Dendritic cell treated with granulocyte-macrophage colony-stimulating factor and Interleukin-4, amounts not matched to agents 40 ng/mL and 50 ng/mL, for 4 days (primary cell): ENCODE measurements around the gene PRPF38A.
"Not testable (repeated sequence)": the region's sequence is repeated elsewhere in the genome, so short reads cannot be mapped to it uniquely, and the experiment has no call there.

Experiments used
- H3K27ac Mint-ChIP-seq: one replicate; pipeline ENCODE4 v1.8.0; 2022; ENCODE audit warnings: mild to moderate bottlenecking, mixed read lengths
- H3K27me3 Mint-ChIP-seq: one replicate; pipeline ENCODE4 v1.8.0; 2022; ENCODE audit warnings: mild to moderate bottlenecking, mixed read lengths
- H3K36me3 Mint-ChIP-seq: one replicate; pipeline ENCODE4 v1.8.0; 2022; ENCODE audit warnings: low read depth, mixed read lengths
- H3K4me1 Mint-ChIP-seq: one replicate; pipeline ENCODE4 v1.8.0; 2022; ENCODE audit warnings: low read depth, mixed read lengths
- H3K4me3 Mint-ChIP-seq: one replicate; pipeline ENCODE4 v1.8.0; 2022; ENCODE audit warnings: mild to moderate bottlenecking, moderate library complexity, mixed read lengths
- H3K9me3 Mint-ChIP-seq: one replicate; pipeline ENCODE4 v1.8.0; 2022; ENCODE audit warnings: mixed read lengths
- intact Hi-C: fragments of 100-400 bp; cut with micrococcal nuclease; formaldehyde crosslinking; loops from one replicate; pipeline ENCODE4 v1.15.0; 2022

Gene PRPF38A

DNA sequence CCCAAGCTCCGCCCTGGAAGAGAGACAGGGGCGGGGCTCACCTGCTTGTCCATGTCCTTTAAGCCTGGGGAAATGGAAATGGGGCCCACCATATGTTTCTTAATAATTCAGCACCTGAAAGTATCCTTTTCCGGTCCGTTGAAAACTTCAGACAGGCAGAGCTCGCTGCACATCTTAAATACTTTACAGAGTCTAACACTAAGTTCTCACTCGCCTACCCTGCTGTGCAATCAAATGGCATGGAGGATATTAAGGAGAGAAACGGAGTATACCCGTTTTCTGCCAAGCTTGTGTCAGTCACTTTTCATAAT, 37.9 kb upstream of the PRPF38A start:
- Mint-ChIP-seq H3K27me3 (peaks cover 19% of the 10 kb centered on the region), H3K4me3 (peak overlapping the region; percentile 96), H3K36me3 (peaks cover 43% of the 10 kb centered on the region), H3K4me1 (peaks cover 31% of the 10 kb centered on the region), H3K9me3 (no peaks in the 10 kb centered on the region), H3K27ac (peak overlapping the region; percentile 99)
- intact Hi-C loops: loop anchor here (5.0 to 10.0 kb wide), 3 partner anchors 186 to 318 kb away; partner anchors contain the start of genes BTF3L4, TUT4 and TXNDC12

DNA sequence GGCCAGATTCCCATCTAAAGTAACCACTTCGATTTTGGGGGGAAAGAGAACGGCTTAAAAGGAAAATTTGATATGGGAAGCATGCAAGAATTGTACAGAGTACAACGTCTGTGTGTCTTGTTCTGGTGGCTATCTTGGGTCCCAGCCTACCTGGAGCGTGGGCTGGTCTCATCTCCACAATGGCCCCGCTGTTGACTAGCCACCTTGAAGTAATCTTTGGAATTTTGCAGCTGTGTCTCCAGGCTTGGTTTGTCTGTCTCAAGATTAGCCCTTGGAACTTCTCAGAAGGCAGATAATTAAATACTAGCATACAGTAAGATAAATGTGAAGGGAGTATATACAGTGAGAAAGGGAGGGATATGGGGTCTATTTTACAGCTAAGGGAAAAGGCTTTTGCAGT, 37.1 kb upstream of the PRPF38A start:
- Mint-ChIP-seq H3K27me3 (peaks cover 19% of the 10 kb centered on the region), H3K4me1 (peaks cover 31% of the 10 kb centered on the region), H3K27ac (no peak overlapping the region), H3K9me3 (no peaks in the 10 kb centered on the region), H3K4me3 (no peak overlapping the region), H3K36me3 (peaks cover 35% of the 10 kb centered on the region)
- intact Hi-C loops: loop anchor here (5.0 to 10.0 kb wide), 3 partner anchors 185 to 318 kb away; partner anchors contain the start of genes BTF3L4, TUT4 and TXNDC12

DNA sequence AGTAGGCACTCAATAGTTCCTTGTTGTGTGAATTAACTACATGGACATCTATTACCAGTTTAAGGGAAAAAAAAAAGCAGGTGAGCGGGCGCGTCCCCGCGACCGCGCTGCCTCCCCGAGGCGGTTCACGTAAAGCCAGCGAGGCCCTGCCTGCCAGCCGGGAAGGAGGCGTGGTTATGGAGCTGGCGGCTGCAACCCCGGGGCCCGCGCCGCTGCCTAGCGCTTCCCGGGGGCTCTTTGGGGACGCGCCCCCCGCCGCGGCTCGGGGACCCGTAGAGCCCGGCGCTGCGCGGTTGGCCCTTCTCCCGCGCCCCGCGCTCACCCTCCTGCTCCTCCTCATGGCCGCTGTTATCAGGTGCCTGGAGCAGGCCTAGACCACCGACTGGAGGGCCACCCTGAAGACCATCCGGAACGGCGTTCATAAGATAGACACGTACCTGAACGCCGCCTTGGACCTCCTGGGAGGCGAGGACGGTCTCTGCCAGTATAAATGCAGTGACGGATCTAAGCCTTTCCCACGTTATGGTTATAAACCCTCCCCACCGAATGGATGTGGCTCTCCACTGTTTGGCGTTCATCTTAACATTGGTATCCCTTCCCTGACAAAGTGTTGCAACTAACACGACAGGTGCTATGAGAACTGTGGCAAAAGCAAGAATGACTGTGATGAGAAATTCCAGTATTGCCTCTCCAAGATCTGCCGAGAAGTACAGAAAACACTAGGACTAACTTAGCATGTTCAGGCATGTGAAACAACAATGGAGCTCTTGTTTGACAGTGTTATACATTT, 35.8 kb upstream of the PRPF38A start:
- no peak overlapping the region for H3K27ac Mint-ChIP-seq
- peak overlapping the region; percentile 62 for H3K4me3 Mint-ChIP-seq
- H3K27me3 Mint-ChIP-seq: peaks cover 19% of the 10 kb centered on the region
- intact Hi-C loops: loop anchor here (5.0 to 10.0 kb wide), 3 partner anchors 184 to 316 kb away; partner anchors contain the start of genes BTF3L4, TUT4 and TXNDC12
- peaks cover 30% of the 10 kb centered on the region for H3K36me3 Mint-ChIP-seq
- peaks cover 31% of the 10 kb centered on the region for H3K4me1 Mint-ChIP-seq
- no peaks in the 10 kb centered on the region for H3K9me3 Mint-ChIP-seq

DNA sequence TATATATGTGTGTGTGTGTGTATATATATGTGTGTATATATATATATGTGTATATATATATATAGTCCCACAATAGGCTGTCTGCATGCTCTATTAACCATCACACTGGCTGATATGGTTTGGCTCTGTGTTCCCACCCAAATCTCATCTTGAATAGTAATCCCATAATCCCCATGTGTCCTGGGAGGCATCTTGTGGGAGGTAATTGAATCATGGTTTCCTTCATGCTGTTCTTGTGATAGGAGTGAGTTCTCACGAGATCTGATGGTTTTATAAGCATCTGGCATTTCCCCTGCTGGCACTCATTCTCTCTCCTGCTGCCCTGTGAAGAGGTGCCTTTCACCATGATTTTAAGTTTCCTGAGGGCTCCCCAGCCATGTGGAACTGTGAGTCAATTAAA, 34.6 kb upstream of the PRPF38A start:
- peaks cover 19% of the 10 kb centered on the region for H3K27me3 Mint-ChIP-seq
- intact Hi-C loops: loop anchor here (5.0 to 10.0 kb wide), 3 partner anchors 182 to 315 kb away; partner anchors contain the start of genes BTF3L4, TUT4 and TXNDC12

DNA sequence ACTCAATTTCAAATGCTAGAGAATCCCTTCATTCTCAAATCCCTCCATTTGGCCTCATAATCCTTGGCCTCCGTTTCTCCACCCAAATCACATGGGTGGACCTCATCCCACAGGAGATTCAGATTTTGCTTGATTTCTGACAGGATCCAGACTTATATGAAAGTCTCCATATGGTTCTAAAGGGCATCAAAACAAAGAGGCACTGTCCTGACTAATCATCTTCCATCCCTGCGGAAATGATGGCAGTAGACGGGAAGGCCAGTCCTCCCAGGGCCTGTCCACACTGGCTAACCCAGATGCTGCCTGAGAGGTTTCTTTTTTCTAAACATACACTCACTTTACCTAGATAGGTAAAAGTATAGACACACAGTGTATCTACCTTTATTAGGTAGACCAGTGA, 19.0 kb upstream of the PRPF38A start:
- Mint-ChIP-seq H3K4me1 (no peaks in the 10 kb centered on the region), H3K27me3 (no peaks in the 10 kb centered on the region), H3K36me3 (peaks cover 27% of the 10 kb centered on the region), H3K4me3 (no peak overlapping the region), H3K27ac (no peak overlapping the region), H3K9me3 (no peaks in the 10 kb centered on the region)
- intact Hi-C loops: no loop called here

More for the DNA sequence above, 34.6 kb upstream of the PRPF38A start:
- not testable (repeated sequence) for H3K27ac Mint-ChIP-seq, H3K4me3 Mint-ChIP-seq, H3K9me3 Mint-ChIP-seq
- peaks cover 34% of the 10 kb centered on the region for H3K36me3 Mint-ChIP-seq
- peaks cover 22% of the 10 kb centered on the region for H3K4me1 Mint-ChIP-seq

DNA sequence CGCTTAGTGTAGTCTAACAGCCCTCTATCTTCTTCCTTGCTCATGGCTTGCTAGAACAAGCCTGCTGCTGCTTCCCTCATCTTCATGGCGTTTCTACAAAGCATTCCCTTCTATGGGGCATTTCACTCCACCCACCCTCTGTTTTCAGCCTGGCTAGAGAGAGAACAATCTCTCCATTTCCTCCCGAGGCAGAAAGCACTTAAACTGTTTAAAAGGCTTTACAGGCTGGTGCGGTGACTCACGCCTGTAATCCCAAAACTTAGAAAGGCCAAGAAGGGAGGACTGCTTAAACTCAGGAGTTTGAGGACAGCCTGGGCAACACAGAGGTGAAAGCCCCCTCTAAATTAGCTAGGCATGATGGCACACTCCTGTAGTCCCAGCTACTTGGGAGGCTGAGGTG, 17.9 kb upstream of the PRPF38A start:
- H3K36me3 Mint-ChIP-seq: peaks cover 27% of the 10 kb centered on the region
- no peaks in the 10 kb centered on the region for H3K27me3 Mint-ChIP-seq
- no peaks in the 10 kb centered on the region for H3K9me3 Mint-ChIP-seq
- no peak overlapping the region for H3K27ac Mint-ChIP-seq
- intact Hi-C loops: no loop called here
- no peak overlapping the region for H3K4me3 Mint-ChIP-seq
- no peaks in the 10 kb centered on the region for H3K4me1 Mint-ChIP-seq

DNA sequence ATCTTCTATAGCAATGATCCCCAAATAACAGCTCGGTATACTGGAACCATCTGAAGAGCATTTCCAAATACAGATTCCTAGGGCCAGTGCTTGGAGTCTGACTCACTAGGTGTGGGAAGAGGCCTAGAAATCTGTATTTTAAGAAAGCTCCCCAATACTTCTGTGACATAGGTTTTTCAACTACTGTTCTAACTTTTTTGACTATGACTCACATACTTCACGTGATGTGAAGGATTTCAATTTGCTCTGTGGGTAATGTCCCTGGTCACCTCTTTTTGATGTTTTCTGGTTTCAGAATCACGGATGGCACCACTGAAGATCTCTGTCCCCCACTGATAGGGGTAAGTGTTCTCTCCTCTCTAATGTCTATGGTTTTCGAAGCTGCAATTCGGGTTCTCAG, 11.2 kb upstream of the PRPF38A start:
- Mint-ChIP-seq H3K27me3 (no peaks in the 10 kb centered on the region), H3K36me3 (peaks cover 34% of the 10 kb centered on the region), H3K4me1 (no peaks in the 10 kb centered on the region), H3K4me3 (no peak overlapping the region), H3K9me3 (no peaks in the 10 kb centered on the region), H3K27ac (no peak overlapping the region)
- intact Hi-C loops: no loop called here

DNA sequence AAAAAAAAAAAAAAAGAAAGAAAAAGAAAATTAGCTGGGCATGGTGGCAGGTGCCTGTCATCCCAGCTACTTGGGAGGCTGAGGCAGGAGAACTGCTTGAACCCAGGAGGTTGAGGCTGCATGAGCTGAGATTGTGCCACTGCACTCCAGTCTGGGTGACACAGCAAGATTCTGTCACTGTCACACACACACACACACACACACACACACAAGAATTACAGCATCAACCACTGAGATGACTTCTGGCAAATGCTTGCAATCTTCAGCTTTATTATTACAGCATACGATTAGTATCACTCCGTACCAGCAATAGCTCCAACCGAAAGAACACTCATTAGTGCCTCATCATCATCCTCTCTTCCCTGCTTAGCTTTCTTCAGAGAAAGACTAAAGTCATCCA, 4.8 kb upstream of the PRPF38A start:
- Mint-ChIP-seq H3K27ac (no peak overlapping the region), H3K36me3 (peaks cover 42% of the 10 kb centered on the region), H3K9me3 (no peaks in the 10 kb centered on the region), H3K4me1 (peaks cover 16% of the 10 kb centered on the region), H3K4me3 (no peak overlapping the region), H3K27me3 (no peaks in the 10 kb centered on the region)
- intact Hi-C loops: loop anchor here (5.0 kb wide), 1 partner anchor 342 kb away; the partner anchor contains the start of genes BTF3L4 and TXNDC12

DNA sequence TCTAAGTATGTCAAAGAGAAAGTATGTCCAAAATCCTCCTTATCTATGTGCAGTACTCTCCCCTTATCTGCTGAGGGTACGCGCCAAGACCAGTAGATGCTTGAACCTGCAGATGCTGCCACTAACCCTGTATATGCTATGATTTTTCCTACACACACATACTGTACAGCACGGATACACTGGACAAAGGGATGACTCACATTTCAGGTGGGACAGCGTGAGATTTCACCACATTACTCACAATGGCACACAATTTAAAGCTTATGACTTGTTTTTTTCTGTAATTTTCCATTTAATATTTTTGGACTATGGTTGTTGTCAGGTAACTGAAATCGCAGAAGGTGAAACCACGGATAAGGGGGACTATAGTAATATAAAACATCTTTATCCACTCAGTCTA, 4.3 kb upstream of the PRPF38A start:
- Mint-ChIP-seq H3K36me3 (peaks cover 40% of the 10 kb centered on the region), H3K4me3 (no peak overlapping the region), H3K4me1 (peaks cover 16% of the 10 kb centered on the region), H3K27me3 (no peaks in the 10 kb centered on the region), H3K9me3 (no peaks in the 10 kb centered on the region), H3K27ac (no peak overlapping the region)
- intact Hi-C loops: loop anchor here (5.0 kb wide), 1 partner anchor 343 kb away; the partner anchor contains the start of genes BTF3L4 and TXNDC12

DNA sequence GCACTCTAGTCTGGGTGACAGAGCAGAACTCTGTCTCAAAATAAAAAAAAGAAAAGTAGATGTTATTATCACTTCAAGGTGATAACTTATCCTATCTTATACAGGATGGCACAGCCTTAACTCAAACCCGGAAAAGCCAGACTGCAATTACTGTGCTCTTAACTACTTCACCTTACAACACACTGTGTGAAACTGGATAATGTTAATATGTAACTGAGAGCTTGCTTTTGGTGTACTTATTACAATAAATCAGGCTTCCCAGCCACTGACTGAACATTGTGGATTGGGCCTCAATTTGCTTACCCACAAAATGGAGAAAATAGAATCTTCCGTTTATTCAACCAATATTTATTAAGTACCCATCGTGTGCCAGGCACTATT, 1.6 kb upstream of the PRPF38A start:
- Mint-ChIP-seq H3K4me3 (no peak overlapping the region), H3K9me3 (no peaks in the 10 kb centered on the region), H3K4me1 (peaks cover 33% of the 10 kb centered on the region), H3K27me3 (no peaks in the 10 kb centered on the region), H3K27ac (no peak overlapping the region), H3K36me3 (peaks cover 43% of the 10 kb centered on the region)
- intact Hi-C loops: loop anchor here (5.0 kb wide), 1 partner anchor 346 kb away; the partner anchor contains the start of genes BTF3L4 and TXNDC12

DNA sequence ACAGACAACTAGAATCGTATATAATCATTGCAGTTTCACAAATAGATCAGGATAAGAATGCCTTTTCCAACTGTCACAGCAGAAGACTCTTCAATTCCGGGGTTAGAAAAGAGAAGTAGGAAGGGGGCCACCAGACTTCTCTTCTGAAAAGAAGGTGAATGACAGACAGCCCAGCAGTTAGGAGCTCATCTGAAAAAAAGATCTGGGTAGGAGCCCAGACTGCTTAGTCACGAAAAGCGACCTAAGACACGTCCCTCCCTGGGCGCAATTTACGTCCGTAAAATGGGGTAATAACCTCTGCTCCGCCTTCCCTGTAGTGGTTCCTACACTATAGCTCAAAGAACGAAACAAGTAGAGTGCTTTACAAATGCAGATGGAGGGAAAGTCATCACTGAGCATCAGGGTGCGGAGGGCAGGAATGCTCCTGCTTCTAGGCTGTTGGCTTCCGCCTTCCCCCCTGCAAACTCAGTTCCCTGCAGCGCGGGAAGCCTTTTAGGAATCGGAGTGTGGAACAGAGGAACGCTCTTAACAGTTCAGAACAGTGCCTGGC, 761 bp upstream of the PRPF38A start:
- peak overlapping the region; percentile 99 for H3K4me3 Mint-ChIP-seq
- H3K27me3 Mint-ChIP-seq: no peaks in the 10 kb centered on the region
- peaks cover 49% of the 10 kb centered on the region for H3K36me3 Mint-ChIP-seq
- intact Hi-C loops: loop anchor here (1.0 to 5.0 kb wide), 2 partner anchors 38 to 346 kb away; partner anchors contain the start of genes BTF3L4 and TXNDC12
- H3K9me3 Mint-ChIP-seq: no peaks in the 10 kb centered on the region
- peaks cover 33% of the 10 kb centered on the region for H3K4me1 Mint-ChIP-seq
- peak overlapping the region; percentile 88 for H3K27ac Mint-ChIP-seq

DNA sequence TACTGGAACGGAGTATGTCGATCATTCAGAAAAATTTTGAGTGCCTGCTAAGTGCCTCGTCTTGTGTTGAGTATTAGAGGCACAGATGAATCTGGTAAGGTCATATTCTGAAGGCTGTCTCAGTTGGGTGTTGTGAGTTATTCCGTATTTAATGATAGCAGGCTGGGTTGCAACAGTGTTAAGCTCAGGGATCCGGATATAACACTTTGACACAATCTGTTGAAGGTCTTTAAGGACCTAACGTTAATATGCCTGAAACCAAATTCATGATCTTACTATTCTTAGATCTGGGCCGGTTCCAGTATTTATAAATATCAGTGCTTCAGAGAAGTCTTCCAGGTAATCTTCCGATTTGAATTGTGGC, 555 bp downstream of the PRPF38A start:
- Mint-ChIP-seq H3K36me3 (peaks cover 57% of the 10 kb centered on the region), H3K4me3 (peak overlapping the region; percentile 99), H3K4me1 (peaks cover 33% of the 10 kb centered on the region), H3K27me3 (no peaks in the 10 kb centered on the region), H3K27ac (peak overlapping the region; percentile 88), H3K9me3 (no peaks in the 10 kb centered on the region)
- intact Hi-C loops: loop anchor here (1.0 to 5.0 kb wide), 2 partner anchors 40 to 348 kb away; partner anchors contain the start of genes BTF3L4 and TXNDC12

DNA sequence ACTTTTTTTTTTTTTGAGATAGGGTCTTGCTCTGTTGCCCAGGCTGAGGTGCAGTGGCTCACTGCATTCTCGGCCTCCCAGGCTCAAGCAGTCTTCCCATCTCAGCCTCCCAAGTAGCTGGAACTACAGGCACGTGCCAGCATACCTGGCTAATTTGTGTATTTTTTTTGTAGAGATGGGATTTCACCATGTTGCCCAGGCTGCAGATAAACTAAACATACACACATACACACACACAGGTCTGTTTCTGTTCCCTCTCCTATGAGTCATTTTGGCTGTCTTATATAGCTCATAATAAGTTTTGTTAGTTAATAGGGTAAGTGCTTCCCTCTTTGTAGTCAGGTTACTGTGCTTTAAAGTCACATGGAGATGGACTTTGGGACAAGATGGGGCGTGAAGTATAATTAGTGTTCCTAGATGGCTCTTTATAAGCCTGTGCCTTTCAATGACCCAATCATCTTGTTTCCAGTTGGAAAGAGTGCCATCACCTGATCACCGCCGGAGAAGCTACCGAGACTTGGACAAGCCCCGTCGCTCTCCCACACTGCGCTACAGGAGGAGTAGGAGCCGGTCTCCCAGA, 9.1 kb downstream of the PRPF38A start:
- H3K36me3 Mint-ChIP-seq: peaks cover 89% of the 10 kb centered on the region
- no peak overlapping the region for H3K4me3 Mint-ChIP-seq
- H3K27ac Mint-ChIP-seq: no peak overlapping the region
- H3K9me3 Mint-ChIP-seq: no peaks in the 10 kb centered on the region
- H3K27me3 Mint-ChIP-seq: no peaks in the 10 kb centered on the region
- no peaks in the 10 kb centered on the region for H3K4me1 Mint-ChIP-seq
- intact Hi-C loops: no loop called here

DNA sequence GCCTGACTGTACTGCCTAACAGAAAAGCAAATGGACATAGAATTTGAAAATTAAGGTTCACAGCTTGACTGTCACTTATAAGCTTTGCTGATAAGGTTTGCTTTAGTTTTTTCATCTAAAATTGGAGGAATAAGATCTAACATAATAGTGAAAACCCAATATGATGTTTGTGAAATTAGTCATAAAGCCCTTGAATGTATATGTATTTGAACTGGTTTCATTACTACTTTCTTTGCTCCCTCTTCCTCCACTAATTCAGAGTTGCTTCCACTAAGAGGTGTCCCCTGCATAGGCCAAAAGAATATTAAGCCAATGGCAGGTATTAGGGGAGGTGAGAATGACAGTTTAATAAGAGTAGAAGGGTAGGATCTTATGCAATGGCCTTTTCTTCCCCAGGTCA, 10.5 kb downstream of the PRPF38A start:
- no peaks in the 10 kb centered on the region for H3K4me1 Mint-ChIP-seq
- H3K27ac Mint-ChIP-seq: no peak overlapping the region
- H3K4me3 Mint-ChIP-seq: no peak overlapping the region
- intact Hi-C loops: no loop called here
- H3K9me3 Mint-ChIP-seq: no peaks in the 10 kb centered on the region
- H3K27me3 Mint-ChIP-seq: no peaks in the 10 kb centered on the region
- H3K36me3 Mint-ChIP-seq: peaks cover 94% of the 10 kb centered on the region
